WTC11 (cell line): Measurements from ENCODE around the gene FAM53A. TPM values are rescaled to one million over a fixed set of nuclear protein-coding genes. Genes with fewer than 3 reads are reported as not detected.
"Not testable (repeated sequence)": the region's sequence is repeated elsewhere in the genome, so short reads cannot be mapped to it uniquely, and the experiment has no call there.

Source experiments
- ATAC-seq: fragments of 200-7000 bp; cut with Tn5 transposase; 2 replicates; pipeline ENCODE4 v1.10.0; 2021; ENCODE audit warnings: mild to moderate bottlenecking, moderate library complexity
- CTCF ChIA-PET: fragments of 300-600 bp; sonication (Branson Sonifier 250); formaldehyde crosslinking; loops from one replicate; lab custom pipeline; 2021; ENCODE audit warnings: antibody characterized with exemption; lab: Charles Lee
- POLR2A ChIA-PET: fragments of 350-600 bp; sonication (Branson Sonifier 250); formaldehyde crosslinking; loops from one replicate; lab custom pipeline; 2021; ENCODE audit warnings: antibody characterized with exemption; lab: Charles Lee
- DNase-seq: peaks from one replicate; pipeline ENCODE4 v3.0.0; 2021; ENCODE audit warnings: low spot score
- H3K27ac Mint-ChIP-seq: 2 replicates; pipeline ENCODE4 v1.8.0; 2021; ENCODE audit warnings: mixed read lengths
- H3K27me3 Mint-ChIP-seq: 2 replicates; pipeline ENCODE4 v1.8.0; 2021; ENCODE audit warnings: low read depth, mild to moderate bottlenecking, moderate library complexity, mixed read lengths
- H3K36me3 Mint-ChIP-seq: 2 replicates; pipeline ENCODE4 v1.8.0; 2021; ENCODE audit warnings: mixed read lengths
- H3K4me1 Mint-ChIP-seq: 2 replicates; pipeline ENCODE4 v1.8.0; 2022; ENCODE audit warnings: mixed read lengths
- H3K4me3 Mint-ChIP-seq: 2 replicates; pipeline ENCODE4 v1.8.0; 2021; ENCODE audit warnings: mild to moderate bottlenecking, moderate library complexity, mixed read lengths
- H3K9me3 Mint-ChIP-seq: 2 replicates; pipeline ENCODE4 v1.8.0; 2021; ENCODE audit warnings: mixed read lengths
- ELF4 ChIP-seq: sonication (generic); formaldehyde crosslinking; IDR thresholded peaks from 2 replicates; pipeline ENCODE4 v1.8.1; 2022; ENCODE audit warnings: low read depth, mild to moderate bottlenecking, moderate library complexity, missing genetic modification reagents
- EMX1 ChIP-seq: fragments of 250-450 bp; sonication (Bioruptor Pico); IDR thresholded peaks from 2 replicates; pipeline ENCODE4 v1.8.0; 2021; ENCODE audit warnings: mild to moderate bottlenecking
- FOXP4 ChIP-seq: sonication (generic); formaldehyde crosslinking; IDR thresholded peaks from 2 replicates; pipeline ENCODE4 v1.8.0; 2022; ENCODE audit warnings: mild to moderate bottlenecking, missing genetic modification reagents
- GABPB1 ChIP-seq: sonication (generic); formaldehyde crosslinking; IDR thresholded peaks from 2 replicates; pipeline ENCODE4 v1.8.1; 2023; ENCODE audit warnings: mild to moderate bottlenecking, missing genetic modification reagents
- KAT7 ChIP-seq: sonication (generic); formaldehyde crosslinking; IDR thresholded peaks from 2 replicates; pipeline ENCODE4 v1.8.1; 2023; ENCODE audit warnings: missing genetic modification reagents, mild to moderate bottlenecking, borderline replicate concordance
- NFYB ChIP-seq: sonication (generic); formaldehyde crosslinking; conservative IDR thresholded peaks from 2 replicates; pipeline ENCODE4 v1.8.0; 2022; ENCODE audit warnings: low read depth, missing genetic modification reagents
- OVOL2 ChIP-seq: fragments of 250-450 bp; sonication (Bioruptor Pico); IDR thresholded peaks from 2 replicates; pipeline ENCODE4 v1.9.0; 2021; ENCODE audit warnings: mild to moderate bottlenecking, borderline replicate concordance
- PRRX2 ChIP-seq: fragments of 250-450 bp; sonication (Bioruptor Pico); IDR thresholded peaks from 2 replicates; pipeline ENCODE4 v1.8.0; 2021; ENCODE audit warnings: mild to moderate bottlenecking
- RELA ChIP-seq: sonication (generic); formaldehyde crosslinking; IDR thresholded peaks from 2 replicates; pipeline ENCODE4 v1.8.1; 2022; ENCODE audit warnings: missing genetic modification reagents, mild to moderate bottlenecking, borderline replicate concordance
- SP1 ChIP-seq: sonication (generic); formaldehyde crosslinking; conservative IDR thresholded peaks from 2 replicates; pipeline ENCODE4 v1.8.1; 2022; ENCODE audit warnings: missing genetic modification reagents
- TEAD4 ChIP-seq: sonication (generic); formaldehyde crosslinking; IDR thresholded peaks from 2 replicates; pipeline ENCODE4 v1.8.0; 2022; ENCODE audit warnings: mild to moderate bottlenecking, missing genetic modification reagents
- total RNA-seq: library from RNA; stranded (reverse); gene quantifications from 3 replicates; pipeline ENCODE4 v1.2.3, GENCODE V29; 2021
- TF ChIP-seq, protein P1 (sequence below): sonication (generic); formaldehyde crosslinking; IDR thresholded peaks from 2 replicates; pipeline ENCODE4 v1.8.1; 2022; ENCODE audit warnings: low read depth, missing genetic modification reagents, borderline replicate concordance
- TF ChIP-seq, protein P2 (sequence below): sonication (generic); formaldehyde crosslinking; IDR thresholded peaks from 2 replicates; pipeline ENCODE4 v1.8.1; 2023; ENCODE audit warnings: mild to moderate bottlenecking, missing genetic modification reagents
- TF ChIP-seq, protein P3 (sequence below): sonication (generic); formaldehyde crosslinking; IDR thresholded peaks from 2 replicates; pipeline ENCODE4 v1.8.1; 2023; ENCODE audit warnings: mild to moderate bottlenecking, missing genetic modification reagents
- TF ChIP-seq, protein P4 (sequence below): fragments of 250-450 bp; sonication (Bioruptor Pico); IDR thresholded peaks from 2 replicates; pipeline ENCODE4 v1.9.0; 2021; ENCODE audit warnings: mild to moderate bottlenecking

FAM53A gene
- total RNA-seq, 1 experiment from 2014 or later, result 2.9 TPM

- TF ChIP-seq, protein P1, sequence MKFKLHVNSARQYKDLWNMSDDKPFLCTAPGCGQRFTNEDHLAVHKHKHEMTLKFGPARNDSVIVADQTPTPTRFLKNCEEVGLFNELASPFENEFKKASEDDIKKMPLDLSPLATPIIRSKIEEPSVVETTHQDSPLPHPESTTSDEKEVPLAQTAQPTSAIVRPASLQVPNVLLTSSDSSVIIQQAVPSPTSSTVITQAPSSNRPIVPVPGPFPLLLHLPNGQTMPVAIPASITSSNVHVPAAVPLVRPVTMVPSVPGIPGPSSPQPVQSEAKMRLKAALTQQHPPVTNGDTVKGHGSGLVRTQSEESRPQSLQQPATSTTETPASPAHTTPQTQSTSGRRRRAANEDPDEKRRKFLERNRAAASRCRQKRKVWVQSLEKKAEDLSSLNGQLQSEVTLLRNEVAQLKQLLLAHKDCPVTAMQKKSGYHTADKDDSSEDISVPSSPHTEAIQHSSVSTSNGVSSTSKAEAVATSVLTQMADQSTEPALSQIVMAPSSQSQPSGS (CRISPR knock-in tag), result no peak
- TF ChIP-seq GABPB1 (CRISPR knock-in tag) (no peak), OVOL2 (no peak)
- TF ChIP-seq, protein P2, sequence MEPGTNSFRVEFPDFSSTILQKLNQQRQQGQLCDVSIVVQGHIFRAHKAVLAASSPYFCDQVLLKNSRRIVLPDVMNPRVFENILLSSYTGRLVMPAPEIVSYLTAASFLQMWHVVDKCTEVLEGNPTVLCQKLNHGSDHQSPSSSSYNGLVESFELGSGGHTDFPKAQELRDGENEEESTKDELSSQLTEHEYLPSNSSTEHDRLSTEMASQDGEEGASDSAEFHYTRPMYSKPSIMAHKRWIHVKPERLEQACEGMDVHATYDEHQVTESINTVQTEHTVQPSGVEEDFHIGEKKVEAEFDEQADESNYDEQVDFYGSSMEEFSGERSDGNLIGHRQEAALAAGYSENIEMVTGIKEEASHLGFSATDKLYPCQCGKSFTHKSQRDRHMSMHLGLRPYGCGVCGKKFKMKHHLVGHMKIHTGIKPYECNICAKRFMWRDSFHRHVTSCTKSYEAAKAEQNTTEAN, result no peak
Observed at GRCh38 chr4:1642196-1642951, 41.7 kb downstream of the FAM53A start (continued).

GRCh38 chr4:1641671-1642070 lies 42.4 kb downstream of the FAM53A start:
- Mint-ChIP-seq H3K27ac (no peak overlapping the region), H3K9me3 (no peaks in the 10 kb centered on the region), H3K4me3 (no peak overlapping the region), H3K27me3 (no peaks in the 10 kb centered on the region), H3K4me1 (0 out of 2 replicates have a peak, but pooled peaks cover 6% of the 10 kb centered on the region), H3K36me3 (no peaks in the 10 kb centered on the region)
- CTCF ChIA-PET, result interaction anchor here (1.6 kb wide), 1 partner anchor 52 kb away, joined by 3 read pairs; no protein-coding TSS in a partner anchor
- no peak for TF ChIP-seq FOXP4
- TF ChIP-seq ELF4 (CRISPR knock-in tag), result no peak
- TF ChIP-seq SP1, result no peak
- TF ChIP-seq, protein P3, sequence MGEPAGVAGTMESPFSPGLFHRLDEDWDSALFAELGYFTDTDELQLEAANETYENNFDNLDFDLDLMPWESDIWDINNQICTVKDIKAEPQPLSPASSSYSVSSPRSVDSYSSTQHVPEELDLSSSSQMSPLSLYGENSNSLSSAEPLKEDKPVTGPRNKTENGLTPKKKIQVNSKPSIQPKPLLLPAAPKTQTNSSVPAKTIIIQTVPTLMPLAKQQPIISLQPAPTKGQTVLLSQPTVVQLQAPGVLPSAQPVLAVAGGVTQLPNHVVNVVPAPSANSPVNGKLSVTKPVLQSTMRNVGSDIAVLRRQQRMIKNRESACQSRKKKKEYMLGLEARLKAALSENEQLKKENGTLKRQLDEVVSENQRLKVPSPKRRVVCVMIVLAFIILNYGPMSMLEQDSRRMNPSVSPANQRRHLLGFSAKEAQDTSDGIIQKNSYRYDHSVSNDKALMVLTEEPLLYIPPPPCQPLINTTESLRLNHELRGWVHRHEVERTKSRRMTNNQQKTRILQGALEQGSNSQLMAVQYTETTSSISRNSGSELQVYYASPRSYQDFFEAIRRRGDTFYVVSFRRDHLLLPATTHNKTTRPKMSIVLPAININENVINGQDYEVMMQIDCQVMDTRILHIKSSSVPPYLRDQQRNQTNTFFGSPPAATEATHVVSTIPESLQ (CRISPR knock-in tag), result no peak
- TF ChIP-seq PRRX2 (CRISPR knock-in tag), result no peak
- ATAC-seq (no peak), DNase-seq (no peak)
- POLR2A ChIA-PET, result no interaction called here

DNA sequence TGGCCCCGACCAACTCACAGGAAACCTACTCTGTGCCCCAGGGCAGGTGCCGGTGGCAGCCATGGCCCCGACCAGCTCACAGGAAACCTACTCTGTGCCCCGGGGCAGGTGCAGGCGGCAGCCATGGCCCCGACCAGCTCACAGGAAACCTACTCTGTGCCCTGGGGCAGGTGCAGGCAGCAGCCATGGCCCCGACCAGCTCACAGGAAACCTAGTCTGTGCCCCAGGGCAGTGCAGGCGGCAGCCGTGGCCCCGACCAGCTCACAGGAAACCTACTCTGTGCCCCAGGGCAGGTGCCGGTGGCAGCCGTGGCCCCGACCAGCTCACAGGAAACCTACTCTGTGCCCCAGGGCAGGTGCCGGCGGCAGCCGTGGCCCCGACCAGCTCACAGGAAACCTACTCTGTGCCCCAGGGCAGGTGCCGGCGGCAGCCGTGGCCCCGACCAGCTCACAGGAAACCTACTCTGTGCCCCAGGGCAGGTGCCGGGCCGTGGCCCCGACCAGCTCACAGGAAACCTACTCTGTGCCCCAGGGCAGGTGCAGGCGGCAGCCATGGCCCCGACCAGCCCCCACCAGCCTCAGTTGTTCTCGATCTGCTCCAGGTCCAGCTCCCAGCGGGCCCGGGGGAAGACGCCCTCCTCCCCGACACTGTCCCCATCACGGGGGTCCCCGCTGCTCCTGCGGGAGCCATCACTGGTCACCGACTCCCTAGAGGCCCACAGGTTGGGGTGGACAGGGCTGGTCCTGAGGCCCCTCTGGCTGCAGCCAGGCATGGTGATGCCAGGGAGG lies 43.2 kb downstream of the FAM53A start:
- H3K4me3 Mint-ChIP-seq, H3K9me3 Mint-ChIP-seq, ATAC-seq, POLR2A ChIA-PET, H3K27me3 Mint-ChIP-seq, DNase-seq, H3K27ac Mint-ChIP-seq, H3K36me3 Mint-ChIP-seq, H3K4me1 Mint-ChIP-seq: not testable (repeated sequence)
- CTCF ChIA-PET, result interaction anchor here (1.0 to 1.6 kb wide), 3 partner anchors 12 to 85 kb away, joined by 3 read pairs; no protein-coding TSS in a partner anchor

DNA sequence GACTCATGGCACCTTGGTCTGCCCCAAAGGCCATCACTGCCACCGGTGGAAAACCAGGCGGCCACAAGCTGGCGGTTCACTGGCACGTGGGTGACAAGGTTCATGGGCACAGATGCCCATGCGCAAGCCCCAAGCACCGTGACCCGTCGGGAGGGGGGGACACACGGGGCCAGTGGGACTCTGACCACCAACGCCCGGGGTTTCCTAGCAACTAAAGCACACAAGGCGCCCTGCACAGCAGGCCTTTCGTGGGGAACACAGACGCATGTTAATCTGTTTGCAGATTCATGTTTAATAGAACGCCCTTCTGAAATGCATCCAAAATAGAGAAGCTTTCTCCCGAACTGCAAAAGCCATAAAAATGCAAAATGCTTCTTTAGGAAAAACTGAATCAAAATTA lies 43.9 kb downstream of the FAM53A start:
- Mint-ChIP-seq H3K27ac (no peak overlapping the region), H3K9me3 (no peaks in the 10 kb centered on the region), H3K27me3 (no peaks in the 10 kb centered on the region), H3K36me3 (no peaks in the 10 kb centered on the region), H3K4me1 (0 out of 2 replicates have a peak, but pooled peaks cover 2% of the 10 kb centered on the region), H3K4me3 (no peak overlapping the region)
- ATAC-seq, result no peak
- no peak for DNase-seq
- POLR2A ChIA-PET, result no interaction called here
- CTCF ChIA-PET, result interaction anchor here (1.0 to 1.6 kb wide), 3 partner anchors 11 to 86 kb away, joined by 3 read pairs; no protein-coding TSS in a partner anchor
- TF ChIP-seq NFYB (CRISPR knock-in tag) (no peak), EMX1 (CRISPR knock-in tag) (no peak), KAT7 (no peak), TEAD4 (no peak), FOXP4 (no peak), RELA (no peak)
- TF ChIP-seq, protein P4, sequence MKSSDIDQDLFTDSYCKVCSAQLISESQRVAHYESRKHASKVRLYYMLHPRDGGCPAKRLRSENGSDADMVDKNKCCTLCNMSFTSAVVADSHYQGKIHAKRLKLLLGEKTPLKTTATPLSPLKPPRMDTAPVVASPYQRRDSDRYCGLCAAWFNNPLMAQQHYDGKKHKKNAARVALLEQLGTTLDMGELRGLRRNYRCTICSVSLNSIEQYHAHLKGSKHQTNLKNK (CRISPR knock-in tag), result no peak
